ENCODE measurements around the gene RNF167.
A peak's percentile ranks its signal among the peaks of the same experiment; 100 is the strongest.

RNF167 gene

DNA sequence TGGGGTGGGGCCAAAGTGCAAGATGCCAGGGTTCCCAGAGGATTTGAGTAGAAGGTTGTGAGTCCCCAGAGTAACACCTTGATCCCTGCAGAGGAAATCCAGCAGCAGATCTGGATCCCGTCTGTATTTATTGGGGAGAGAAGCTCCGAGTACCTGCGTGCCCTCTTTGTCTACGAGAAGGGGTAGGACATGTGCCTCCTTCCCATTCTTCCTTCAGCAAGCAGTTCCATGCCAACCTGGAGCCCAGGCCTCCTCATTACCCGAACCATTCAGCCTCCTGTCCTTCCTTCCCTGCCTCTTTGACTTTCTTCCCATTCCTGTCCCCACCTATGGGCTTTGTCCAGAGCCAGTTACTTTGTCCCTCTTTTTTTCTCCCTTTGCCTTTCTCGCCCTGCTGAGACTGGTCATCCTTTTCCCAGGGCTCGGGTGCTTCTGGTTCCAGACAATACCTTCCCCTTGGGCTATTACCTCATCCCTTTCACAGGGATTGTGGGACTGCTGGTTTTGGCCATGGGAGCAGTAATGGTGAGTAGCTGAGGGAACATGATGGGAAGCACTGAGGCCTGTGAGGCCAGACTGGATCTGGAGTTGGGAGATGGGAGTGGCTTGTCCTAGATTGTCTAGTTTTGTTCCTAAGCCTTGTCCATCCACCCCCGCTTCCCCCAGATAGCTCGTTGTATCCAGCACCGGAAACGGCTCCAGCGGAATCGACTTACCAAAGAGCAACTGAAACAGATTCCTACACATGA, 2.9 kb downstream of the RNF167 start:
- TF ChIP-seq, protein P1, sequence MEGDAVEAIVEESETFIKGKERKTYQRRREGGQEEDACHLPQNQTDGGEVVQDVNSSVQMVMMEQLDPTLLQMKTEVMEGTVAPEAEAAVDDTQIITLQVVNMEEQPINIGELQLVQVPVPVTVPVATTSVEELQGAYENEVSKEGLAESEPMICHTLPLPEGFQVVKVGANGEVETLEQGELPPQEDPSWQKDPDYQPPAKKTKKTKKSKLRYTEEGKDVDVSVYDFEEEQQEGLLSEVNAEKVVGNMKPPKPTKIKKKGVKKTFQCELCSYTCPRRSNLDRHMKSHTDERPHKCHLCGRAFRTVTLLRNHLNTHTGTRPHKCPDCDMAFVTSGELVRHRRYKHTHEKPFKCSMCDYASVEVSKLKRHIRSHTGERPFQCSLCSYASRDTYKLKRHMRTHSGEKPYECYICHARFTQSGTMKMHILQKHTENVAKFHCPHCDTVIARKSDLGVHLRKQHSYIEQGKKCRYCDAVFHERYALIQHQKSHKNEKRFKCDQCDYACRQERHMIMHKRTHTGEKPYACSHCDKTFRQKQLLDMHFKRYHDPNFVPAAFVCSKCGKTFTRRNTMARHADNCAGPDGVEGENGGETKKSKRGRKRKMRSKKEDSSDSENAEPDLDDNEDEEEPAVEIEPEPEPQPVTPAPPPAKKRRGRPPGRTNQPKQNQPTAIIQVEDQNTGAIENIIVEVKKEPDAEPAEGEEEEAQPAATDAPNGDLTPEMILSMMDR (IDR thresholded peaks at IDR 0.05; ENCODE audit: insufficient read depth, low read length, missing control alignments), result no peak
- ChIA-PET CTCF (interaction anchor here (1.7 kb wide), 1 partner anchor 44 kb away, joined by 7 read pairs; the partner anchor contains the start of gene CAMTA2), POLR2A (interaction anchor here (0.6 to 6.9 kb wide), 3 partner anchors 10 to 54 kb away, joined by 3 to 119 read pairs (median 4); partner anchors contain the start of genes INCA1, KIF1C and SPAG7)

DNA sequence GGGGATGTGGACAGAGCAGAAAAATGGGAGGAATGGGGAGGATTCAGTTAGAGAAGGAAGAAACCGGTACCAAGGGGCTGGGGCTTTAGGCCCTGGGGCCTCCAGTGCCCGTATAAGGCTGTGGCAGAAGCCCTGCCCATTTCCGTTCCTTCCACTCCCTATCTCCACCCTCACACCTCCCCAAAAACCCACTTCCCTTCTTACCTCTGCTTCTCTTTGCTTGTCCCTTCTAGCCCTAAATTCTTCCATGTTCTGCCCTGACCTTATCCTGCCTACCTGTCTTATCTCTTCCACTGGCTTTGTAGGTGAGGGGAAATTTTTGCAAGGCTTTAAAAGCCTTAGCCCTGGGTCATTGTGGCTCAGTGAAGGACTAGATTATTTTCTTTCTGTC, 4.1 kb downstream of the RNF167 start:
- no peak overlapping the region for H3K4me3 ChIP-seq (ENCODE audit: low read depth, low read length)
- ChIA-PET POLR2A (interaction anchor here (1.7 to 6.9 kb wide), 2 partner anchors 22 to 53 kb away, joined by 4 to 119 read pairs; partner anchors contain the start of genes INCA1, KIF1C and SPAG7), CTCF (interaction anchor here (1.8 kb wide), 1 partner anchor 118 kb away, joined by 4 read pairs; no protein-coding TSS in a partner anchor)

More for the DNA sequence above, 2.9 kb downstream of the RNF167 start:
- no peak for DNase-seq (ENCODE audit: low read depth, low spot score)
- H3K4me3 ChIP-seq (ENCODE audit: low read depth, low read length), result no peak overlapping the region; the same call in 1 of the 2 replicates

DNA sequence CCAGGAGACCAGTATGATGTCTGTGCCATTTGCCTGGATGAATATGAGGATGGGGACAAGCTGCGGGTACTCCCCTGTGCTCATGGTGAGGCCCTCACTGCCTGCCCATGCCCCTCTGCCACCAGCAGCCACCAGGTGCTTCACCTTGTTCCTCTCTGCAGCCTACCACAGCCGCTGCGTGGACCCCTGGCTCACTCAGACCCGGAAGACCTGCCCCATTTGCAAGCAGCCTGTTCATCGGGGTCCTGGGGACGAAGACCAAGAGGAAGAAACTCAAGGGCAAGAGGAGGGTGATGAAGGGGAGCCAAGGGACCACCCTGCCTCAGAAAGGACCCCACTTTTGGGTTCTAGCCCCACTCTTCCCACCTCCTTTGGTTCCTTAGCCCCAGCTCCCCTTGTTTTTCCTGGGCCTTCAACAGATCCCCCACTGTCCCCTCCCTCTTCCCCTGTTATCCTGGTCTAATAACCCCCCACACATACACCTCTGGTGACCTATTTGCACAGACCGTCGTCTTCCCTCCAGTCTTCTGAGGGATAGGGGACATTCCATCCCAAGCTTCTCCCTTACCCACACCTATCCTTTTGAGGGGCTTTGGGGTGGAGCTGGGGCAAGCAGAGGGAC, 4.6 kb downstream of the RNF167 start:
- CTCF ChIA-PET, result interaction anchor here (1.8 kb wide), 1 partner anchor 117 kb away, joined by 4 read pairs; no protein-coding TSS in a partner anchor

More for the DNA sequence above, 4.1 kb downstream of the RNF167 start:
- no peak for DNase-seq (ENCODE audit: low read depth, low spot score)
- TF ChIP-seq, protein P1 (IDR thresholded peaks at IDR 0.05; ENCODE audit: insufficient read depth, low read length, missing control alignments), result no peak

DNA sequence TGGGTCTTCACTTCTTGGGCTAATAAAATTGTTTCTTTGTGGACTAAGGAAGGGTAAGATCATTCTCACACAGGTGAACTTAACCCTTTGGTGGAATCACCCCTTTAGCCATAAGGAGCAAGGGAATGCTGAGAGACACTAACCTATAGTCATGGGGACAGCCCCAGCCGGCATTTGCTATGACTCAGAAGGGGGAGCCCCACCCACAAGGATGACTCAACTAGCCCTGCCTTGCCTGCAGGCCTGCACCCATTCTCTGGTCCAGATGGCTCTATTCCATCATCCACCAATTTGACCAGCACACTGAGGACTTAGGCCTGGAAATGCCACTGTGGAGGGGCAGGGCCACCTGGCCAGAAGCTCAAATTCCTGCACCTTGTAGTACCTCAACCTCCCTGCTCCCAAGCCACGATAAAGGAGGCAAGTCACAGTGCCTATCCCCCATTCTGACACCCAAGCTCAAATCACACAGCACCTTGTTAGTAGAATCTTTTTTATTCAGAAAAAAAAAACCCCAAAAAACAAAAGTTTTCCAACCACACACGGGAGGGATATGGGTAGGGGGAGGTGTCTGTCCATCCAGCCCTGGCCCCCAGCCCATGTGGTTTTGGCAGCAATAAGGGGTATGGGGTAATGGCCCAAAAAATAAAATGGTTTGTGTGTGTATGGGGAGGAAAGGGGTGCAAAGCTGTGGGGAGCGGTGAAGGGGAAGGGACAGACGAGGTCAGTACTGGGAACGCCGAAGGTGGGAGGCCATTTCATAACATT, 5.3 kb downstream of the RNF167 start:
- TF ChIP-seq, protein P1 (IDR thresholded peaks at IDR 0.05; ENCODE audit: insufficient read depth, low read length, missing control alignments), result no peak
- POLR2A ChIA-PET, result interaction anchor here (6.9 kb wide), 1 partner anchor 21 kb away, joined by 119 read pairs; the partner anchor contains the start of gene SPAG7

More for the DNA sequence above, 4.6 kb downstream of the RNF167 start:
- TF ChIP-seq, protein P1 (IDR thresholded peaks at IDR 0.05; ENCODE audit: insufficient read depth, low read length, missing control alignments), result no peak
- DNase-seq (ENCODE audit: low read depth, low spot score), result no peak
- POLR2A ChIA-PET, result interaction anchor here (6.9 kb wide), 1 partner anchor 22 kb away, joined by 119 read pairs; the partner anchor contains the start of gene SPAG7
- H3K4me3 ChIP-seq (ENCODE audit: low read depth, low read length), result peak overlapping the region; percentile 23; the same call in 1 of the 2 replicates

DNA sequence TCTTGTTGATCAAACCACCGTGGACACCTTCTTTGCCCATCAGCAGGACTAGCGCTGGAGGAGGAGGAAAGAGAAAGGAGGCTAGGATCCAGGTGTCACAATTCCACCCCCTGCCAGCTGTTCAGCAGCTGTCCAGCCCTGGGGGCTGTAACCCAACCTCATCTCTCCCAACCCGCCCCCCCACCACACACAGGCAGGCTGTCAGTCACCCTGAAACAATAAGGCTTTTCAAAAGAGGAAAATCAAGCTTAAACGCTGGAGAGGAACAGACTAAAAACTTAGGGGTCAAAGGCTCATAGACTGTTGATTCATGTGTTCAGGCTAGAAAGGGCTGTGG, 5.8 kb downstream of the RNF167 start:
- ChIA-PET CTCF (interaction anchor here (1.0 to 1.8 kb wide), 3 partner anchors 37 to 116 kb away, joined by 3 to 6 read pairs (median 4); partner anchors contain the start of gene CAMTA2), POLR2A (interaction anchor here (6.9 kb wide), 1 partner anchor 20 kb away, joined by 119 read pairs; the partner anchor contains the start of gene SPAG7)
- peak overlapping the region; percentile 99 for H3K4me3 ChIP-seq (ENCODE audit: low read depth, low read length)
- DNase-seq (ENCODE audit: low read depth, low spot score), result no peak
- TF ChIP-seq, protein P1 (IDR thresholded peaks at IDR 0.05; ENCODE audit: insufficient read depth, low read length, missing control alignments), result no peak

More for the DNA sequence above, 5.3 kb downstream of the RNF167 start:
- CTCF ChIA-PET, result interaction anchor here (1.0 to 1.8 kb wide), 2 partner anchors 42 to 117 kb away, joined by 3 to 4 read pairs; partner anchors contain the start of gene CAMTA2
- peak; percentile 47 for DNase-seq (ENCODE audit: low read depth, low spot score)
- H3K4me3 ChIP-seq (ENCODE audit: low read depth, low read length), result peak overlapping the region; percentile 99

All from AG04449 (cell line).